A673 (cell line): ENCODE results near the gene RBMS1.

ENCODE experiments used
- CTCF ChIP-seq: fragments of 300-800, 200-600 bp; sonication (generic); conservative IDR thresholded peaks from 2 replicates; pipeline ENCODE4 v1.5.1; 2017; ENCODE audit warnings: low read depth, mild to moderate bottlenecking, antibody characterized with exemption, low read length, moderate library complexity, mixed read lengths
- EZH2 ChIP-seq: fragments of 200-600 bp; sonication (generic); IDR thresholded peaks from 2 replicates; pipeline ENCODE4 v1.6.1; 2017; ENCODE audit warnings: borderline replicate concordance, low read depth, mild to moderate bottlenecking, mixed read lengths, antibody characterized with exemption, low read length; ENCODE audit not compliant: poor library complexity, severe bottlenecking

- TF ChIP-seq CTCF (no peak), EZH2 (no peak)
These were observed 105.9 kb downstream of the RBMS1 start for GRCh38 chr2:160387558-160388262.
